A673 (cell line): ENCODE data around the gene PFN3. TPM values are rescaled to one million over a fixed set of nuclear protein-coding genes. Genes with fewer than 3 reads are reported as not detected.
"Not testable (repeated sequence)": the region's sequence is repeated elsewhere in the genome, so short reads cannot be mapped to it uniquely, and the experiment has no call there.

Experiments used
- BruUV-seq: library from RNA; stranded (reverse); fragments of 400-500 nt; replicated peaks from 2 replicates; lab custom pipeline; 2021; lab: Mats Ljungman, UMichigan
- CTCF ChIA-PET: fragments of 300-600 bp; sonication (Branson Sonifier 250); formaldehyde crosslinking; loops from one replicate; lab custom pipeline; 2022; ENCODE audit warnings: antibody characterized with exemption; lab: Charles Lee
- POLR2A ChIA-PET: fragments of 300-600 bp; sonication (Branson Sonifier 250); formaldehyde crosslinking; loops from one replicate; lab custom pipeline; 2022; ENCODE audit warnings: antibody characterized with exemption; ENCODE audit not compliant: low non-redundant PET; lab: Charles Lee
- DNase-seq: peaks from one replicate; pipeline ENCODE4 v3.0.0-alpha.2; 2015; ENCODE audit warnings: low spot score
- H3K27ac ChIP-seq: fragments of 200-600 bp; sonication (generic); 2 replicates; pipeline ENCODE4 v1.5.1; 2016; ENCODE audit warnings: mixed run types, low read depth, mild to moderate bottlenecking, mixed read lengths, antibody characterized with exemption, low read length; ENCODE audit not compliant: poor library complexity, severe bottlenecking
- H3K27me3 ChIP-seq: fragments of 200-600 bp; sonication (generic); replicated peaks from 2 replicates; pipeline ENCODE4 v1.6.1; 2017; ENCODE audit warnings: mixed run types, low read depth, mild to moderate bottlenecking, mixed read lengths, antibody characterized with exemption, low read length; ENCODE audit not compliant: insufficient read depth, poor library complexity
- H3K36me3 ChIP-seq: fragments of 200-600 bp; sonication (generic); 2 replicates; pipeline ENCODE4 v1.6.1; 2016; ENCODE audit warnings: mixed run types, mild to moderate bottlenecking, mixed read lengths, antibody characterized with exemption, low read length; ENCODE audit not compliant: insufficient read depth, poor library complexity, severe bottlenecking
- H3K4me1 ChIP-seq: fragments of 200-600 bp; sonication (generic); 2 replicates; pipeline ENCODE4 v1.6.1; 2017; ENCODE audit warnings: mixed run types, mild to moderate bottlenecking, mixed read lengths, antibody characterized with exemption, low read length; ENCODE audit not compliant: insufficient read depth, poor library complexity, severe bottlenecking
- H3K4me3 ChIP-seq: fragments of 200-600 bp; sonication (generic); 2 replicates; pipeline ENCODE4 v1.5.1; 2016; ENCODE audit warnings: low read depth, mixed run types, mild to moderate bottlenecking, mixed read lengths, low read length; ENCODE audit not compliant: poor library complexity, severe bottlenecking
- H3K9me3 ChIP-seq: fragments of 200-600 bp; sonication (generic); 2 replicates; pipeline ENCODE4 v1.6.1; 2016; ENCODE audit warnings: mixed run types, low read depth, mild to moderate bottlenecking, mixed read lengths, antibody characterized with exemption, low read length; ENCODE audit not compliant: poor library complexity, severe bottlenecking
- EZH2 ChIP-seq: fragments of 200-600 bp; sonication (generic); IDR thresholded peaks from 2 replicates; pipeline ENCODE4 v1.6.1; 2017; ENCODE audit warnings: borderline replicate concordance, low read depth, mild to moderate bottlenecking, mixed read lengths, antibody characterized with exemption, low read length; ENCODE audit not compliant: poor library complexity, severe bottlenecking
- intact Hi-C: fragments of 100-400 bp; cut with micrococcal nuclease; formaldehyde crosslinking; loops from one replicate; pipeline ENCODE4 v1.10.0; 2022; ENCODE audit not compliant: unreplicated experiment
- total RNA-seq: library from RNA; stranded (reverse); gene quantifications from 2 replicates; pipeline ENCODE4 v1.2.3, GENCODE V29; 2021
- TF ChIP-seq, protein P1 (sequence below): fragments of 300-800, 200-600 bp; sonication (generic); conservative IDR thresholded peaks from 2 replicates; pipeline ENCODE4 v1.5.1; 2017; ENCODE audit warnings: low read depth, mild to moderate bottlenecking, antibody characterized with exemption, low read length, moderate library complexity, mixed read lengths

The PFN3 gene
- total RNA-seq, 1 experiment from 2014 or later: not detected

DNA sequence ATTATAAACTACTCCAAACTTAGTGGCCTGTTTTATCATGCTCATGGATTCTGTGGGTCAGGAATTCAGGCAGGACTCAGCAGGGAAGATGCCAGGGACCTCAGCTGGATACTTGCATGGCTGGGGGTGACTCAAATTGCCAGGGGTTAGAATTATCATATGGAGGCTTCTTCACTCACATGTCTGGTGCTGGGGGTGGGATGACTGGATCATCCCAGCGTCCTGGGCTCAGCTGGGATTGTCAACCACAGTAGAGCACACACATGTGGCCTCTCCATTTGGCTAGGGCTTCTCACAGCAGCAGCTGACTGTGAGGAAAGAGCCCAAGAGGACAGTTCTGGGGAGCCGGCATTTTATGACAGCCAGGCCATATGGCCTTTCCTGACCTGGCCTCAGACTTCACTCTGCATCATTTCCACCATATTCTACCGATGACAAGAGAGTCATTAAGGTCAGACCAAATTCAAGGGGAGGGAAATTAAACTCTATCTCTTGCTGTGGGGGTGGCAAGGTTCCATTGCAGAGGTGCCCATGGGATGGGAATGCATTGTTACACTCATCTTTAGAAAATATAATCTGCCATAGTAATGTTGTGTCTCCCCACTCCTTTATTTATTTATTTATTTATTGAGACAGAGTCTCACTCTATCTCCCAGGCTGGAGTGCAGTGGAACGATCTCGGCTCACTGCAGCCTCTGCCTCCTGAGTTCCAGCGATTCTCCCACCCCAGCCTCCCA, 20.8 kb upstream of the PFN3 start:
- POLR2A ChIA-PET: no interaction called here
- intact Hi-C loops: no loop called here
- Histone ChIP-seq H3K4me1 (peaks cover 4% of the 10 kb centered on the region), H3K9me3 (no peaks in the 10 kb centered on the region), H3K27me3 (no peaks in the 10 kb centered on the region), H3K27ac (no peak overlapping the region), H3K36me3 (no peaks in the 10 kb centered on the region), H3K4me3 (no peak overlapping the region)
- no peak for DNase-seq
- TF ChIP-seq EZH2: no peak
- TF ChIP-seq, protein P1, sequence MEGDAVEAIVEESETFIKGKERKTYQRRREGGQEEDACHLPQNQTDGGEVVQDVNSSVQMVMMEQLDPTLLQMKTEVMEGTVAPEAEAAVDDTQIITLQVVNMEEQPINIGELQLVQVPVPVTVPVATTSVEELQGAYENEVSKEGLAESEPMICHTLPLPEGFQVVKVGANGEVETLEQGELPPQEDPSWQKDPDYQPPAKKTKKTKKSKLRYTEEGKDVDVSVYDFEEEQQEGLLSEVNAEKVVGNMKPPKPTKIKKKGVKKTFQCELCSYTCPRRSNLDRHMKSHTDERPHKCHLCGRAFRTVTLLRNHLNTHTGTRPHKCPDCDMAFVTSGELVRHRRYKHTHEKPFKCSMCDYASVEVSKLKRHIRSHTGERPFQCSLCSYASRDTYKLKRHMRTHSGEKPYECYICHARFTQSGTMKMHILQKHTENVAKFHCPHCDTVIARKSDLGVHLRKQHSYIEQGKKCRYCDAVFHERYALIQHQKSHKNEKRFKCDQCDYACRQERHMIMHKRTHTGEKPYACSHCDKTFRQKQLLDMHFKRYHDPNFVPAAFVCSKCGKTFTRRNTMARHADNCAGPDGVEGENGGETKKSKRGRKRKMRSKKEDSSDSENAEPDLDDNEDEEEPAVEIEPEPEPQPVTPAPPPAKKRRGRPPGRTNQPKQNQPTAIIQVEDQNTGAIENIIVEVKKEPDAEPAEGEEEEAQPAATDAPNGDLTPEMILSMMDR: no peak
- CTCF ChIA-PET: no interaction called here
- no TSS peak for BruUV-seq

DNA sequence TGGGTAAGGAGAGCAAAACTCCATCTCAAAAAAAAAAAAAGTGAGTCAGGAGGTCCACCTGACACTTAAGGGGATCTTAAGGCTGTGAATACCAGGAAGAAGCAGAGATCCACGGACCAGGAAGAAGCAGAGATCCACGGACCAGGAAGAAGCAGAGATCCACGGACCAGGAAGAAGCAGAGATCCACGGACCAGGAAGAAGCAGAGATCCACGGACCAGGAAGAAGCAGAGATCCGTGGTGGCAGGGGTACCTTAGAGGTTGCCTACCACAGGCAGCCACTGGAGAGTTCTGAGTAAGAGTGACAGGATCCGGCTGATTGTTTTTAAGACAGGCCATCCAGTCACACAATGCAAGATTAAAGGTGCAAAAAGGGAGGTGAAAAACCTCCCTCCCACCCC, 20.0 kb upstream of the PFN3 start:
- CTCF ChIA-PET, H3K27ac ChIP-seq, BruUV-seq, H3K27me3 ChIP-seq, H3K36me3 ChIP-seq, intact Hi-C loops, H3K9me3 ChIP-seq, POLR2A ChIA-PET, H3K4me3 ChIP-seq, DNase-seq, H3K4me1 ChIP-seq: not testable (repeated sequence)

DNA sequence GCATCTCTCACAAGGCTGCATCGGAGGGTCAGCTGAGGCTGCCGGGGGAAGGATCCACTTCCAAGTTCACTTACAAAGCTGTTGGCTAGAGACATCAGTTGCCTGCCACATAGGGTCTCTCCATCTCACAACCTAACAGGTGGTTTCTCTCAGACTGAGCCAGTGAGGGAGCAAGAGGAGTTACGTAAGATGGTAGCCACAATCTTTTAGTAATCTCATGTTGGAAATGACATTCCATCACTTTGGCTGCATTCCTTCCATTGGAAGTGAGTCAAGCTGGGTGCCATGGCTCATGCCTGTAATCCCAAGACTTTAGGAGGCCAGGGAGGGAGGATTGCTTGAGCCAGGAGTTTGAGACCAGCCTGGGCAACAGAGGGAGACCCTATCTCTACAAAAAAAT, 18.6 kb upstream of the PFN3 start:
- Histone ChIP-seq H3K27me3 (no peaks in the 10 kb centered on the region), H3K9me3 (no peaks in the 10 kb centered on the region), H3K4me3 (no peak overlapping the region), H3K36me3 (no peaks in the 10 kb centered on the region), H3K27ac (no peak overlapping the region), H3K4me1 (no peaks in the 10 kb centered on the region)
- TF ChIP-seq, protein P1: no peak
- TF ChIP-seq EZH2: no peak
- BruUV-seq: no TSS peak
- ChIA-PET POLR2A (no interaction called here), CTCF (no interaction called here)
- DNase-seq: no peak
- intact Hi-C loops: no loop called here

DNA sequence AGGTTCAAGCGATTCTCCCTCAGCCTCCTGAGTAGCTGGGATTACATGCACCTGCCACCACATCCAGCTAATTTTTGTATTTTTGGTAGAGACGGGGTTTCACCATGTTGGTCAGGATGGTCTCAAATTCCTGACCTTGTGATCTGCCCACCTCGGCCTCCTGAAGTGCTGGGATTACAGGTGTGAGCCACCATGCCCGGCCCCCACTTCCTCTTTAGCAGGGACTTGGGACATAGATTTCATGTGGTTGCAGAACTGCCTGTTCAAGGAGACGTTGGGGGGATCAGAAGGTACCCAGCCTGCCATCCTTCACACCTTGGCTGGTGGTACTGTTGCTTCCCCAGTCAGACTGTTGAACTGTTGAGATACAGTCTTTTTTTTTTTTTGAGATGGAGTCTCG, 16.6 kb upstream of the PFN3 start:
- POLR2A ChIA-PET, BruUV-seq, DNase-seq, H3K4me1 ChIP-seq, H3K4me3 ChIP-seq, H3K36me3 ChIP-seq, intact Hi-C loops, CTCF ChIA-PET, H3K27me3 ChIP-seq, H3K27ac ChIP-seq, H3K9me3 ChIP-seq: not testable (repeated sequence)
